ENCODE measurements around the gene SS18.

SS18 gene

DNA sequence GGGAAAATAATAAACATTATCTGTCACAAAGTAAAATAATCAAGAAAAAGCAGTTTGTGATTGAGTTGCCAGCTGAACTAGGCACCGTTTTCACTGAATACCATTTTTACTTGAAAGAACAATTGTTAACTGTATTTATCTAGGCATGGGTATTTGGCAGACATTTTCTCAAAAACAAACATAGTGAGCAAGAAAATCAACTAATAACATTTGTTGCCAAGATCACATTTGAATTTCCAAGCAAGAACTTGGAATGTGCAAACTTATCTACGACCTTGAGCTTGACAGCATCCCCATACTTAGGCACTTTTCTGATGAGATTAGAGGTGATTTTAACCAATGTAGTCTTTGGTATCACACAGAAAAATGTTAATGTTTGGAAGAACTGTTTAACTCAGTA is 16.7 kb downstream of the SS18 start:
- H3K27ac ChIP-seq (ENCODE audit: insufficient read depth in 1 of 2, low read depth in 1 of 2, low read length in 2 of 2, poor library complexity in 1 of 2, severe bottlenecking in 2 of 2): no peak overlapping the region
- no peak for DNase-seq
- CTCF ChIA-PET: no interaction called here
- peaks cover 15 to 63% (median 38%) of the 10 kb centered on the region in 4 experiments for H3K36me3 ChIP-seq (ENCODE audit: control insufficient read depth in 4 of 4, insufficient read depth in 4 of 4, low read length in 3 of 4)
- WGBS (ENCODE audit: insufficient coverage): no CpG with 5 or more reads among the region's 2 CpGs
- H3K9me3 ChIP-seq (ENCODE audit: control extremely low read depth in 1 of 5, control insufficient read depth in 4 of 5, insufficient read depth in 2 of 5, low read depth in 1 of 5, low read length in 4 of 5): peaks cover 0 to 14% (median 9%) of the 10 kb centered on the region in 5 experiments
- POLR2A ChIA-PET: no interaction called here
- H3K4me3 ChIP-seq (ENCODE audit: control insufficient read depth in 1 of 7, extremely low read depth in 1 of 7, insufficient read depth in 4 of 7, low read depth in 2 of 7, low read length in 6 of 7): no peak overlapping the region
- no peaks in the 10 kb centered on the region for H3K27me3 ChIP-seq (replicated peaks in 2 of 5; ENCODE audit: control insufficient read depth in 4 of 5, insufficient read depth in 5 of 5, low read length in 4 of 5)
- peaks cover 0 to 2% (median 0%) of the 10 kb centered on the region in 4 experiments for H3K4me1 ChIP-seq (ENCODE audit: control extremely low read depth in 1 of 4, control insufficient read depth in 4 of 4, insufficient read depth in 4 of 4, low read length in 3 of 4)

DNA sequence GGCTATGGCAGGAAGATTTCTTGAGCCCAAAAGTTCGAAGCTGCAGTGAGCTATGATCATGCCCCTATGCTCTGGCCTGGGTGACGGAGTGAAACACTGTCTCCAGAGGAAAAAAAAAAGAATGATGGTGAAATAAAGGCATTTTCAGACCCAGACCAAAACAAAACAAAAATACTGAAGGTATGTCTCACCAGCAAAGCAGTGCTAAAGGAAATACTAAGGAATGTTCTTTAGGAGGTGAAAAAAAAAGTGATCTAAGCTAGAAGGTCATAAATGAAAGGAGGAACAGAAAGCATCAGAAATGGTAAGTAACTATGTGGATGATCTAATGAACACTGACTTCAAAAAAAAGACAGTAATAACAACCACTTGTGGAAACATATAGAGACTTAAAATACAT is 18.7 kb downstream of the SS18 start:
- POLR2A ChIA-PET: no interaction called here
- Histone ChIP-seq H3K4me3 (ENCODE audit: control insufficient read depth in 1 of 7, extremely low read depth in 1 of 7, insufficient read depth in 4 of 7, low read depth in 2 of 7, low read length in 6 of 7) (no peak overlapping the region), H3K4me1 (ENCODE audit: control extremely low read depth in 1 of 4, control insufficient read depth in 4 of 4, insufficient read depth in 4 of 4, low read length in 3 of 4) (peaks cover 0 to 2% (median 0%) of the 10 kb centered on the region in 4 experiments), H3K27ac (ENCODE audit: insufficient read depth in 1 of 2, low read depth in 1 of 2, low read length in 2 of 2, poor library complexity in 1 of 2, severe bottlenecking in 2 of 2) (no peak overlapping the region), H3K9me3 (ENCODE audit: control extremely low read depth in 1 of 5, control insufficient read depth in 4 of 5, insufficient read depth in 2 of 5, low read depth in 1 of 5, low read length in 4 of 5) (peaks cover 0 to 14% (median 9%) of the 10 kb centered on the region in 5 experiments), H3K27me3 (replicated peaks in 2 of 5; ENCODE audit: control insufficient read depth in 4 of 5, insufficient read depth in 5 of 5, low read length in 4 of 5) (no peaks in the 10 kb centered on the region), H3K36me3 (ENCODE audit: control insufficient read depth in 4 of 4, insufficient read depth in 4 of 4, low read length in 3 of 4) (peaks cover 22 to 68% (median 43%) of the 10 kb centered on the region in 4 experiments)
- no peak for DNase-seq
- CTCF ChIA-PET: interaction anchor here (1.4 kb wide), 1 partner anchor 10 kb away, joined by 4 read pairs; no protein-coding TSS in a partner anchor
- no CpG with 5 or more reads among the region's 2 CpGs for WGBS (ENCODE audit: insufficient coverage)

DNA sequence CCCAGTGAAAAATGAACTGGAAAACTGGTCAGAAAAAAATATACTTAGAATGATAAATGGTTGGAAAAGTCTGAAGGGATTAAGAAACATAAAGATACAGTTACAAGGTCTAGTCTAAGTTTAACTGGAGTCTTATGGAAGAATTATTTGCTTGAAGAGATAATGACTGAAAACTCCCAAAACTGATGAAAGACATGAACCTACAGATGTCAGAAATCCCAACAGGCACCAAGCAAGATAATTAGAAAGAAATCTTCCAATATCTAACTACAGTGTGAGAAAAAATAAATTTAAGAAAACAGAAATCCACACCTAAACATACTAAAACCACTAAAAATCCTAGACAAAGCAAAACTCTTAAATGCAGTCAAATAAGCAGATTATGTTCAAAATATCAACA is 19.4 kb downstream of the SS18 start:
- Histone ChIP-seq H3K36me3 (ENCODE audit: control insufficient read depth in 4 of 4, insufficient read depth in 4 of 4, low read length in 3 of 4) (peaks cover 24 to 66% (median 43%) of the 10 kb centered on the region in 4 experiments), H3K27ac (ENCODE audit: insufficient read depth in 1 of 2, low read depth in 1 of 2, low read length in 2 of 2, poor library complexity in 1 of 2, severe bottlenecking in 2 of 2) (no peak overlapping the region), H3K4me3 (ENCODE audit: control insufficient read depth in 1 of 7, extremely low read depth in 1 of 7, insufficient read depth in 4 of 7, low read depth in 2 of 7, low read length in 6 of 7) (no peak overlapping the region), H3K27me3 (replicated peaks in 2 of 5; ENCODE audit: control insufficient read depth in 4 of 5, insufficient read depth in 5 of 5, low read length in 4 of 5) (no peaks in the 10 kb centered on the region), H3K4me1 (ENCODE audit: control extremely low read depth in 1 of 4, control insufficient read depth in 4 of 4, insufficient read depth in 4 of 4, low read length in 3 of 4) (peaks cover 0 to 2% (median 0%) of the 10 kb centered on the region in 4 experiments), H3K9me3 (ENCODE audit: control extremely low read depth in 1 of 5, control insufficient read depth in 4 of 5, insufficient read depth in 2 of 5, low read depth in 1 of 5, low read length in 4 of 5) (peaks cover 0 to 14% (median 9%) of the 10 kb centered on the region in 5 experiments)
- POLR2A ChIA-PET: no interaction called here
- CTCF ChIA-PET: no interaction called here
- DNase-seq: peak in 2 of 3 donors; percentile 25 to 32

DNA sequence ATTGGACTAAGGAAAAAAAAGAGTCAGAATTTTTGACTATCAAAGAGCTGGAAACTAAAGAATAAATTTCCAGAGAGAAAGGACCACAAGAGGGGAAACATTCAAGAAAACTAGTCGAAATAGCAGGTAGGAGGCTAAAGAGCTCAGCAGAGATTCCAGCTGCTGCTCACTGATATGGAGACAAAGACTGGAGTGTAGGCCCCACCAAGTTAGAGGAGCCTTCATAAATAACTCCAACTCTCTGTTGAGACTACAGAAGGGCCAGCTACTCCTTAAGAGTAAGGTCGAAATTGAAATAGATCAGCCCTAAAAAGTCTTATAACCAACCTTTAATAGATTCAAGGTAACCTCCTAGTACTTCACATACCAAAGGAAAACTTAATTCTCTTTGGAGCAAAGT is 31.1 kb downstream of the SS18 start:
- no peak overlapping the region for H3K27ac ChIP-seq (ENCODE audit: insufficient read depth in 1 of 2, low read depth in 1 of 2, low read length in 2 of 2, poor library complexity in 1 of 2, severe bottlenecking in 2 of 2)
- peak in 1 of 3 donors; percentile 20 for DNase-seq
- no peaks in the 10 kb centered on the region for H3K9me3 ChIP-seq (ENCODE audit: control extremely low read depth in 1 of 5, control insufficient read depth in 4 of 5, insufficient read depth in 2 of 5, low read depth in 1 of 5, low read length in 4 of 5)
- no peaks in the 10 kb centered on the region for H3K4me1 ChIP-seq (ENCODE audit: control extremely low read depth in 1 of 4, control insufficient read depth in 4 of 4, insufficient read depth in 4 of 4, low read length in 3 of 4)
- H3K4me3 ChIP-seq (ENCODE audit: control insufficient read depth in 1 of 7, extremely low read depth in 1 of 7, insufficient read depth in 4 of 7, low read depth in 2 of 7, low read length in 6 of 7): no peak overlapping the region
- ChIA-PET POLR2A (no interaction called here), CTCF (interaction anchor here (0.6 kb wide), 1 partner anchor 1457 kb away, joined by 3 read pairs; no protein-coding TSS in a partner anchor)
- 88% methylated on average over 2 of the region's 2 CpGs for WGBS (ENCODE audit: insufficient coverage)
- H3K36me3 ChIP-seq (ENCODE audit: control insufficient read depth in 4 of 4, insufficient read depth in 4 of 4, low read length in 3 of 4): peaks cover 19 to 46% (median 36%) of the 10 kb centered on the region in 4 experiments
- H3K27me3 ChIP-seq (replicated peaks in 2 of 5; ENCODE audit: control insufficient read depth in 4 of 5, insufficient read depth in 5 of 5, low read length in 4 of 5): no peaks in the 10 kb centered on the region

DNA sequence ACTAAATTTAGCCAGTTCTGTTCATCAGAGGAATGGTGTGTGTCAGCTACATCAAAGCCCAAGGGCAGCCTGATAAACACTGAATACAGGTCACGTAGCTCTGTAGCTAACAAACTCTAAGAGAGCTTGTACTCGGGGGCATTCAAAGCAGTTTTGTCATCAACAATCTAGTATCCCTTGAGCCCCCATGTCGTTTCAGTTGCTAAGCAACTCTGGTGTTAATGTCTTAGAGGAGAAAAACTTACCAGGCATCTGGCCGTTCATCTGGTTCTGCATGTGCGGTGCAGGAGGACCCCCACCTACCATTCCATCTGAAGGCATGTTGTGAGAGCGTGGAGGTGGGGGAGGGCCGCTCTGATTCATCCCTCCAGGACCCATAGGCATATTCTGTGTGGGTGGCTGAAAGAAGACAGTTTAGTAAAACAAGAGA is 33.1 kb downstream of the SS18 start:
- CTCF ChIA-PET: no interaction called here
- Histone ChIP-seq H3K27me3 (replicated peaks in 2 of 5; ENCODE audit: control insufficient read depth in 4 of 5, insufficient read depth in 5 of 5, low read length in 4 of 5) (no peaks in the 10 kb centered on the region), H3K36me3 (ENCODE audit: control insufficient read depth in 4 of 4, insufficient read depth in 4 of 4, low read length in 3 of 4) (peaks cover 22 to 53% (median 37%) of the 10 kb centered on the region in 4 experiments), H3K4me1 (ENCODE audit: control extremely low read depth in 1 of 4, control insufficient read depth in 4 of 4, insufficient read depth in 4 of 4, low read length in 3 of 4) (no peaks in the 10 kb centered on the region), H3K9me3 (ENCODE audit: control extremely low read depth in 1 of 5, control insufficient read depth in 4 of 5, insufficient read depth in 2 of 5, low read depth in 1 of 5, low read length in 4 of 5) (no peaks in the 10 kb centered on the region), H3K27ac (ENCODE audit: insufficient read depth in 1 of 2, low read depth in 1 of 2, low read length in 2 of 2, poor library complexity in 1 of 2, severe bottlenecking in 2 of 2) (no peak overlapping the region), H3K4me3 (ENCODE audit: control insufficient read depth in 1 of 7, extremely low read depth in 1 of 7, insufficient read depth in 4 of 7, low read depth in 2 of 7, low read length in 6 of 7) (no peak overlapping the region)
- WGBS (ENCODE audit: insufficient coverage): 95% methylated on average over 4 of the region's 7 CpGs
- POLR2A ChIA-PET: no interaction called here
- no peak for DNase-seq

DNA sequence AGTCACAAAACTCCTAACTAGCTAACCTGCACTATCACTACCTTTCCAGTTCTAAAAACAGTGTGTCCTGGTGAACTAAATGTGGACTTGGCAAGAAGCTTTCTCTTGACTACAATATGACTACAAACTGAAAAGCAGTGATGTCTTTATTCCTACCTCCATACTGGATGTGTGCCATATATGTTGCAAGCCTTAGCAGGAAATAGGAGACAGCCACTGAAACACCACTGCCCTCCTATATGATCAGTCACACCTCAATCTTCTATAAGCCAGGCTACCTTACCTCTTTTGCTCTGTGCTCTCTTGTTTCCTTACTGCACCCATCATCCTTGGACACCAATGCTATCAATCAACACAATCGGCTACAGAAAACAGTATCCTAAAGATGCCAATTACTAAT is 34.1 kb downstream of the SS18 start:
- CTCF ChIA-PET: interaction anchor here (1.1 to 1.6 kb wide), 2 partner anchors 9 to 126 kb away, joined by 3 to 4 read pairs; no protein-coding TSS in a partner anchor
- H3K9me3 ChIP-seq (ENCODE audit: control extremely low read depth in 1 of 5, control insufficient read depth in 4 of 5, insufficient read depth in 2 of 5, low read depth in 1 of 5, low read length in 4 of 5): no peaks in the 10 kb centered on the region
- peaks cover 21 to 57% (median 39%) of the 10 kb centered on the region in 4 experiments for H3K36me3 ChIP-seq (ENCODE audit: control insufficient read depth in 4 of 4, insufficient read depth in 4 of 4, low read length in 3 of 4)
- no peak overlapping the region for H3K27ac ChIP-seq (ENCODE audit: insufficient read depth in 1 of 2, low read depth in 1 of 2, low read length in 2 of 2, poor library complexity in 1 of 2, severe bottlenecking in 2 of 2)
- no peak overlapping the region for H3K4me3 ChIP-seq (ENCODE audit: control insufficient read depth in 1 of 7, extremely low read depth in 1 of 7, insufficient read depth in 4 of 7, low read depth in 2 of 7, low read length in 6 of 7)
- no peaks in the 10 kb centered on the region for H3K27me3 ChIP-seq (replicated peaks in 2 of 5; ENCODE audit: control insufficient read depth in 4 of 5, insufficient read depth in 5 of 5, low read length in 4 of 5)
- no CpG with 5 or more reads among the region's 1 CpG for WGBS (ENCODE audit: insufficient coverage)
- H3K4me1 ChIP-seq (ENCODE audit: control extremely low read depth in 1 of 4, control insufficient read depth in 4 of 4, insufficient read depth in 4 of 4, low read length in 3 of 4): no peaks in the 10 kb centered on the region
- POLR2A ChIA-PET: no interaction called here
- no peak for DNase-seq

DNA sequence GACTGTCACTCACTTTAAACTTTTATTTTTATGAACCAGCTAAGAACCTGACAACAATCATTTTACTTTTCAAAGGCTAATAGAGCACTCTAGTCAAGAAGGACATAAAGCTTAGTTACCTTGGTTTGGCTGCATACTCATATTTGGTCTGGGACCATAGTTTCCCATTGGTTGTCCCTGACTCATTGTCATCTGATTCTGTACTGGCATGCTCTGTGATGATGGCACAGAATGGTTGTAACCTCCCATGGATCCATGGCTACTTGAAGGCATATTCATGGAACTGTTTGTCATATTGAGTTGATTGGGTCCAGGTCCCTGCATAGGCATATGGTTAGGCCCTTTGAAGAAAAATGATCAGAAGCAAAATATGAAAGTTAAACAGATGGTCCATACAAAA is 37.9 kb downstream of the SS18 start:
- Histone ChIP-seq H3K9me3 (ENCODE audit: control extremely low read depth in 1 of 5, control insufficient read depth in 4 of 5, insufficient read depth in 2 of 5, low read depth in 1 of 5, low read length in 4 of 5) (no peaks in the 10 kb centered on the region), H3K4me3 (ENCODE audit: control insufficient read depth in 1 of 7, extremely low read depth in 1 of 7, insufficient read depth in 4 of 7, low read depth in 2 of 7, low read length in 6 of 7) (no peak overlapping the region), H3K4me1 (ENCODE audit: control extremely low read depth in 1 of 4, control insufficient read depth in 4 of 4, insufficient read depth in 4 of 4, low read length in 3 of 4) (no peaks in the 10 kb centered on the region), H3K27me3 (replicated peaks in 2 of 5; ENCODE audit: control insufficient read depth in 4 of 5, insufficient read depth in 5 of 5, low read length in 4 of 5) (no peaks in the 10 kb centered on the region), H3K36me3 (ENCODE audit: control insufficient read depth in 4 of 4, insufficient read depth in 4 of 4, low read length in 3 of 4) (peaks cover 17 to 56% (median 35%) of the 10 kb centered on the region in 4 experiments), H3K27ac (ENCODE audit: insufficient read depth in 1 of 2, low read depth in 1 of 2, low read length in 2 of 2, poor library complexity in 1 of 2, severe bottlenecking in 2 of 2) (no peak overlapping the region)
- CTCF ChIA-PET: no interaction called here
- DNase-seq: no peak
- POLR2A ChIA-PET: interaction anchor here (0.5 kb wide), 1 partner anchor 14 kb away, joined by 3 read pairs; no protein-coding TSS in a partner anchor
